SHP77 treated with DMSO at 0.1 percent for 48 hours (cell line): ENCODE data around the gene RNF144B.
"Not testable (repeated sequence)": the region's sequence is repeated elsewhere in the genome, so short reads cannot be mapped to it uniquely, and the experiment has no call there.

Experiments used
- DNase-seq: peaks from one replicate; lab custom pipeline; 2025; lab: John Stamatoyannopoulos, UW

Gene RNF144B

DNA sequence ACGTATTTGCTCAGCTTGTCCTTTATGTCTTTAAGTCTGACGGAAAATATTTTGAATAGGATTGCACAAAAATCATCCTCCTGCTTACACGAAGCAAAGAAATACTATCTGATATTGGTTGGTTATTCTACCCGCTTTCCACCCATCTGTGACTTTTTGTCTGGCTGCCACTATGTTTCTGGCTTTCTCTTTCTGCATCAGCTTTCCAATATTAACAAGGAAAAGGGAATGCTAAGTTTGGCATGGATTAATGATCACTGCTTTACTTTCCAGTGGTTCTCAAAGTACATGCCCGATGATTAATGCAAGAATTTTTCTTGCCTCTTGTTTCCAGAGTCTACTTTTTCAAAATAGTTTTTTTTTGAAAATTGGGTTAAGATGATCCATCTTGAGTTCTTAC lies 57.0 kb downstream of the RNF144B start:
- DNase-seq: no peak

DNA sequence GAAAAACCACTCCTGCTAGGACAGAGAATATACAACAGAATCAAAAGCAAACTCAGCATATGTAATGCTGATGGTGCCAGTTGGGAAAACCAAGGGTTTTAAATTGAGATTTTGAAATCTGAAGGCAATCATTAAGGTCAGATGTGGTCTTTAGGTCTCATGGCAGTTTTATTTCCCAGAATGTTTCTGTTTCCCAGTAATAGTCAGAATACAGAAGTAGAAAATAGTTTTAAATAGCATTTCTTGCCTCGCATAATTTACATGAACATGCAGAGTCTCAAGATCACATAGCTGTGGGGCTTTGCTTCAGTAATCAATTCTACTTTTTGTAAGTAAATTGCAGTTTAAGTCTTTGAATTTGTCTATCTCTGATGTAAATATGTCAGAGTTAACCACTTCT lies 58.1 kb downstream of the RNF144B start:
- DNase-seq: no peak

DNA sequence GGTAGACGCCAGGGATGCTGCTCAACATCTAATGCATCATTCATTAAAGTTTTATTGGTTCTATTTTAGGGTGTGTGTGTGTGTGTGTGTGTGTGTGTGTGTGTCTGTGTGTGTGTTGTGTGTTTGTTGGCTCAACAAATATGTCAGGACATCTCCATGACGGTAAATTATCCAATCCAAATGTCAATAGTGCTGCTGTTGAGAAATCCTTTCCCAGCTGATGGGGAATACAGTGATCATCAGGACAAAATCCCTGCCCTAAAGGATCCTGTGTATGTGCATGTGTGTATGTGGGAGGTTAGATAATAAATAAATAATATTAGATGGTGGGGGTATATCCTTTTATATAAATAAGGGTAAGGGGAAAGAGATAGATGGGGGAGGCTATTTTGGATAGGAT lies 59.6 kb downstream of the RNF144B start:
- no peak for DNase-seq

GRCh38 chr6:18447552-18447951 lies 60.4 kb downstream of the RNF144B start:
- DNase-seq: no peak

DNA sequence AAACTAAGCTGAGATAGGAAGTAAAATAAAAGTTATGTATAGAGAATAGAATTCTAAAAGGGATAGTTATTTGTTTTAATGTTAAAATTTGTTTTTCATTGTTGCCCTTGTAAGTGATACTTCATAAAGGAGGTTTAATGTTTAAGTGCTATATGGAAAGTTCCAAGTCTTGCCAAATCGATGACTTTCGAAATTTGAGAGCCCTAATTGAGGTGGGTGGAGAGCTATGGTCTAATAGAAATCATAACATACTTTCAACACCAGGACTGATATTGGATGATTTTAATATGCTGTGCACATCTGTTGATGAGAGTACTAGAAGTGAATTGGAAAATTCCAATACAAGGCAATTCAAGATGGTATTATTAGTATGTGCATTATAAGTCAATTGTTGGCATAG lies 64.6 kb downstream of the RNF144B start:
- no peak for DNase-seq

DNA sequence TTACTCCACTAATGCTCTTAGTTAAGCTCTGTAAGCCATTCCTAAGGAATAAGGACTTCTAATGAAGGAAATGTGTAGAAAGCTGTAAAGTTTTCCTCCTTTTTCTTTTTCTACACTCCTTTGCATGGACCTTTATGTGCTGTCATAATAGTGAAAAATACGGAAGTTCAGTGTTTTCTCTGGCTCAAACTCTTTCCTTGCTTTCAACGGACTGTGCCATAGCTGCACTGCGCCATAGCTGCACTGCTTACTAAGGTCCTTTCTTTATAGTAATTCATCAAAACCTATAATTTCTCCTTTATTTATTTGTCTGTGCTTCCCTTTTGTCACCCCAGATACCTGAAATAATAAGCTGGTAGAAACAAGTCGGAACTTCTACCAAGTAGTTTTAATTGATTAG lies 67.3 kb downstream of the RNF144B start:
- DNase-seq: no peak

GRCh38 chr6:18457065-18457737 lies 70.1 kb downstream of the RNF144B start:
- DNase-seq: no peak

DNA sequence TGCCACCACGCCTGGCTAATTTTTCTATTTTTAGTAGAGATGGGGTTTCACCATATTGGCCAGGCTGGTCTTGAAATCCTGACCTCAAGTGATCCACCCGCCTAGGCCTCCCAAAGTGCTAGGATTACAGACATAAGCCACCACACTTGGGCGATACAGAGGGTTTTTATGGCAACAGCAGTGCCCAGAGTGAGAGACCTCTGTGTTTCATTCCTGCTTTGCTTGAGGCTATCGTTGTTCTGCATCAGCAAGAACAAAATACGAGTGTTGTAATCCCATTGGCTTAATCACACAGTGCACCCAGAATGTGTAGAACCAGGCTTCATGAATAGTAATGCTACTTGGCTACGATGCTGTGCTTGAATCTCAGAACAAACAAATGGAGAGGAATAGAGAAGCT lies 70.9 kb downstream of the RNF144B start:
- DNase-seq: not testable (repeated sequence)

GRCh38 chr6:18463429-18463828 lies 76.3 kb downstream of the RNF144B start:
- DNase-seq: no peak

- no peak for DNase-seq
These were observed 77.0 kb downstream of the RNF144B start for GRCh38 chr6:18464176-18464575.

- no peak for DNase-seq
These were observed 78.4 kb downstream of the RNF144B start for GRCh38 chr6:18465410-18466154.

GRCh38 chr6:18467741-18468502 lies 80.8 kb downstream of the RNF144B start:
- no peak for DNase-seq

DNA sequence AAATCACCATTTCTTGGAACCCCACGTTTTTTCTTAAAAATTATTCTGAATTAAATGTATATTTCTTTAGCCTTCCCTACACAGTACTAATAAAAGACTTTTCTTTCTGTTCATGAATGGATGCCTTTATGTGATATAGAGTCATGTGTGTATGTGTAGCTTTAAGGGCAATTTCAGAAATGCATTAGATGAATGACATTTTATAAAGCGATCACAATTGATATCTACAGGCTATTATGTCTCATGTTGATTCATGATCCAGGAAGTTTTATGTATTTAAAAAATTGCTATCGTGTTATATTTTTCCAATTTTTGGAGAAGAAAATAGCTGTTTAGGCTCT lies 81.3 kb downstream of the RNF144B start:
- DNase-seq: no peak

DNA sequence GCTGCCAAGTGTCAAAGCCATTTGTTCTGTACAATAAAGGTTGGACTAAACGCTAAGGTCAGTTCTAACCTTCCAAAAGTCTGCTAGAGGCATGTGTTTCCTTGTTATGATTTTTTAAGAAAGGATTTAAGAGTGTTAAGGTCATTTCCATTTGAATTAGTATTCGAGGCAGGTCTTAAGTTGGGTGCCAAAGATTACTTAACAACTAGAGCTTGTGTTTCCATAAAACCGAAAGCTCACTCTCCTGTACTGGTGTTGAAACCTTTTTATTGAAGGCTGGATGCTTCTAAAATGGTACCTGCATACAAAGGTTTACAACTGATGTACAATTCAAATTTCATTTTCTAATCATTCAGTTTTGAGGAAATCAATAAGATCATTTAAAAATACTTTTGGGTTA lies 82.4 kb downstream of the RNF144B start:
- no peak for DNase-seq

DNA sequence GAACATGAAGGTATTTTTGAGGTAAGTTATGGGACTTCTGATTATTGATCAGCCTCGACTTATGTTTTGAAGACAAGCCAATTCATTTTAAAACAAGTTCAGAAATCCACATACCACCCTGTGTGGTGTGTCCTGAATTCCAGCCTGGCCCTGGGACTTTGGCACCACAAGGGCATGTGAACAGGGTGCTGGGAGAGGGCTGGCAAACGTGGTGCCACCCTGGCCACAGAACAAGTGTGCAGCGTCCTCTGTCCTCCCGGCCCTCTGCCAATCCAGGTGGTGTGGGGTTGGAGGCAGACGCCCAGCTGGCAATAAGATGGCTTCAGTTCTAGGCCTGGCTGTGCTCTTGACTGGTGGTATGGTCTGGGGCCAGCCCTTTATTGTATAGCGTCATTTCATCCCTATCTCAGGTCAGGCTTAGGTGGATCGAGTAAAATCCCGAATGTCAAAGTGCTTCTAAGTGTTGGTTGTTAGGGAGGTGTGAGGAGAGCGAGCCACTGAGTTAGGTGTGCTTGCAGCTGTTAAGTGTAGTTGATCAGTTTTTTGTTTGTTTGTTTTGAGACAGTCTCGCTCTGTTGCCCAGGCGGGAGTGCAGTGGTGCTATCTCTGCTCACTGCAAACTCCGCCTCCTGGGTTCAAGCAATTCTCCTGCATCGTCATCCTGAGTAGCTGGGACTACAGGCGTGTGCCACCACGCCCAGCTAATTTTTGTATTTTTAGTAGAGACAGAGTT lies 84.2 kb downstream of the RNF144B start:
- DNase-seq: no peak

GRCh38 chr6:18472941-18473340 lies 85.8 kb downstream of the RNF144B start:
- DNase-seq: no peak

- no peak for DNase-seq
These were observed 86.6 kb downstream of the RNF144B start for GRCh38 chr6:18473755-18474154.

DNA sequence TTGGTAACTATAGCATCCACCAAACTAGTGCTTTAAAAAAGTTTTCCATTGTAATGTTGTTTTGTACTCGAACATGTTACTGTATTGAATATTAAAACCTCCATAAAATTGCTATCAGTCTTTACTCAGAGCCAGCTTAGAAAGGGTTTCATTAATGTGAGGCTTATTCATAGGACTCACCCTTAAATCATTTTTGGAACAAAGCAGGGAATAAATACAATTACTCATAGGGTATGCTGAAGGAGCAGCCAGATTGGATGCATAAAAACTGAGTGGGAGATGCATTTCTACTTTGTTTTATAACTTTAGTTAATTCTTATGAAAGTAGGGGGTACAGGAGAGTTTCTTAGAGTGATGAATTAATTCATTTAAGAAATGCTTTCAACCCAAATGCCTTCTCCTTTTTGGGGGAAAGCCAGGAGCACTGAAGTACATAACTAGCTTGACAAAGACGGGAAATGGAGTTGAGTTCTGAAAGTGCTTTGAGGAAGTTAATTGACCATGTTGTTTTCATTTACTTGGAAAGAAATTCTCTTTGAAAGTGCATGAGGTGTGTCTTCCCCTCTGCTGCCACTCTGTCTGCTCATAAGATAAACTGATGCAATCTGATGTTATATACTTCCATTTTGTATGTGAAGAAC lies 90.3 kb downstream of the RNF144B start:
- no peak for DNase-seq

DNA sequence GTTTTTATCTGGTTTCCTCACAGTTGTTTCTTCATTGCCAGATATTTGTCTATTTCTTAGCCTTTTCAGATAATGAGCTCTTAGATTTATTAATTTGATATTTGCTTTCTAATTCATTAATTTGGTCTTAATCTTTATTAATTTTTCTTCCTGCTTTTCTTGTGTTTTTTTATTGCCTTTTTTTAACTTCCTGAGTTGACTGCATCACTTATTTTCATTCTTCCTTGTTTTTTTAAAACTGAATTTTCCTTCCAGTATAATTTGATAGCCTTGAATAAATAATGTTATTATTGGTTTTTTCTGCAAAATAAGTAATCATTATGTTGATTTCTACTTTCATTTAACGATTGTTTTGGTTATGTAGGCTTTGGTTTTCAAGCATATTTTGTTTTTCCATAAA lies 91.5 kb downstream of the RNF144B start:
- no peak for DNase-seq

DNA sequence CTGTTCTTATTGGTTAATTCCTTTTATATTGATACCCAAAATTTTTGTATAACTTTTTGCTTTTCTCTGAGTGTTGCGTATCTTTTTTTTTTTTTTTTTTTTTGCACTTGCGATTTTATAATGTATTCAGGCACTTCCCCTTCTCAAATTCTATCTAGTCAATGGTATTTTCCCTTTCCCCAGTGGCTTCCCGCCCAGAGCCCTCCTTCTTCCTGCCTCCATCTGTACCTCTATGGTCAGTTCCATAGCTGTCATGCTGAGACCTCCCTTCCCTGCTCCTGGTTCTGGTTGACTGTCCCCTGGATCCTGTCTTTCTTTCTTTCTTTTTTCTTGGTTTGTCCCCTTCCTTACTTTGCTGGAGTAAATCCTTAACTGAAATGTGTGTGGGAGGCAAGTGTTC lies 94.7 kb downstream of the RNF144B start:
- DNase-seq: no peak

GRCh38 chr6:18485660-18486435 lies 98.7 kb downstream of the RNF144B start:
- no peak for DNase-seq
